HG03378 (cell line): ENCODE data around the gene NUDCD3.

Source experiments
- ATAC-seq: cut with Tn5 transposase; IDR thresholded peaks from one replicate; pipeline ENCODE4 v1.9.1; 2021; ENCODE audit warnings: mild to moderate bottlenecking, moderate library complexity; ENCODE audit not compliant: unreplicated experiment

The NUDCD3 gene

GRCh38 chr7:44386139-44386913, 104.1 kb downstream of the NUDCD3 start:
- no peak for ATAC-seq

DNA sequence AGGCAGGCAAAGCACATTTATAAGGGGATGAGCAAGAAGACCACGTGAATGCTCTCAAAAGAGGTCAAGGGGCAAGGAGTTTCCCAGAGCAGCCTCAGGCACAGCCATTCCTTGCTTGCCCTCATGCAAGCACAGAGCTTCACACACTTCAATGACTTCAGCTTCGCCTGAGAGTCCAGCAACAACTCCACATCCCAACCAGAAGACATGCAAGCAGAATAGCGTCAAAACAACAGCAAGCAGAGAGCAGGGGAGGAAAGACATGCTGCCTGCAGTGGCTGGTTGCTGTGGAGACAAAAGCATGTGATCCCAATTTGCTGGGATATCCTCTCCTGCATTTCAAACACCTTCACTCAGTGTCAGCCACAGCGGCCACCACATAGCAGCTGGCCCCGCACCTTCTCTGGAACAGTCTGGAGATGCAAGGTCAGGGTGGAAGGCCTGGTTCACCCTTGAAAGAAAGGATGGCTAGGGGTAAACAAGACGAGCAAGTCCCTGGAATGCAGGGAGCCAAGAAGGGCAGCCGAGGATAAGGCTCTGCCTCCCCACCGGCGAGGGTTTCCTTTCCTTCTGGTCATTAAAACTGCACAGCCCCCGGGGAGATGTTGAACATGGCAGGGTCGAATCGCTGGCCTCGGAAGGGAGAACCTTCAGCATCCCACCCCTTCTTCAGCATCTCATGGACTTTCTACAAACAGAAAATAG, 104.9 kb downstream of the NUDCD3 start:
- ATAC-seq = no peak

GRCh38 chr7:44384586-44385433, 105.6 kb downstream of the NUDCD3 start:
- no peak for ATAC-seq

GRCh38 chr7:44383566-44383965, 106.9 kb downstream of the NUDCD3 start:
- no peak for ATAC-seq

DNA sequence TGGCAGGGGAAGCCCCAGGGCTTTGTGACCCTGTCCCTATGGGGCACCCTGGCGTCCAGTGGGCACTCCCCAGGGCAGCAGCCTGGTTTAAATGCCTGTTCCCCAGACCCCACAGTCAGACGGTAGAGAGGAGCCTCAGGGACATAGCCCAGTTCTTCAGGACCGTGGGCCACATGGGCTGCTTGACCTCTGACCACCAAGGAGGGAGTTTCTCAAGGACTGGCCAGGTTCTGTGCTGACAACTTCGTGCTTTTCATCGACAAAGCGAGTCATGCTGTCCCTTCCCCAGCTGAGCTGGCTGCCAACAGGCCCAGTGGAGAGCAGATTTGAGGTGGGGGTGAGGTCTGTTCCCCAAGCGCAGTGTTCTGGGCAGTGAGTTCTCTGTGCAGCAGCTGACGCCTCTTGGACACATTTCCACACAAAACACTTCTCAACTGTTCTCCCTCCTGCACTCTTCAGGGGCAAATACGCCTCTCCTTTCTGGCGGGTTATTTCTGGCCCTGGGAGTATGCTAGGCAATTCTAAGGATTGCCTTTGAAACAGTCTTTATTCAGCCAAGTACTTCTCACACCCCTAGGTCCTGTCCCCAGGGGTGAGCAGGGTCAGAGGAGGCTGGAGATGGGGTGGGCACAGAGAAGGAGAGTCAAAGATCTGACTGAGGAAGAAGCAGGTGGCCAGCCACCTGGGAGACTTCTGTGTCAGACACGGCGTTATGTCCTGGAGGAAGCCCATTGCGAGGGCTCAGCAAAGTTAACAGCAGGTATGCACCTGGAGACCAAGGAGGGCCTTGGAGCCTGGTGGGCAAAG, 107.8 kb downstream of the NUDCD3 start:
- no peak for ATAC-seq

DNA sequence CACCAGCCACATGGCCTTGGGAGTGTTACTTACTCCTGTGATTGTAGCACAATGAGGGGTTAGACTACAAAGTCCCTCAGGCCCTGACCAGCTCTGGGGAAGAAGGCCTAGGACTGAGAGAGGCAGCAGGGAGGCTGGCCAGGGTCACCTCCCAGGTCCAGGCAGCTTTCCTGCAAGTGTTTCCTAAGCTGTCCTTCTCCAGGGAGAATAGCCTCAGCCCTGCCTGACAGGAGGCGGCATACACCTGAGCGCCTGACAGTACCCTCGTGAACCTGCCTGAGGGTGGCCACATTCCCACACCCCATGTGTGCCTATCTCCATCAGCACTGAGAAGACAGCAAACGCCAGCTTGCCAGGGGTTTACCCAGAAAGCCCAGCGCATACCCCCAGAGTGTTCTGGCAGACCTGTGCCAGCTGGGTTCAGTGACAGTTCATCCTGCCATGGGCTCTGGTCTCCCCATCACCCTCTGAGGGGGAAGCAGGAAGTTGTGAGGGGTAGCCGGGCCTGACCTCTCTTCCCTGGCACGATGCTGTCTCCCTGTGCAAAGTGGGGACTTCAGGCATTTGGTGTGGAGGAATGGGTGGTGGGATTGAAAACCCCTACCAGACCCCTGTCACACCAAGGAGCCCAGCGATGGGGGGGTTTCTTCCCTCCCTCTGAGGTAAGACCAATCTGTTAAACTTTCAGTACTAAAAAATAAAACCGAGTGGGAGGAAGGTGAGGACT, 108.8 kb downstream of the NUDCD3 start:
- ATAC-seq = no peak

DNA sequence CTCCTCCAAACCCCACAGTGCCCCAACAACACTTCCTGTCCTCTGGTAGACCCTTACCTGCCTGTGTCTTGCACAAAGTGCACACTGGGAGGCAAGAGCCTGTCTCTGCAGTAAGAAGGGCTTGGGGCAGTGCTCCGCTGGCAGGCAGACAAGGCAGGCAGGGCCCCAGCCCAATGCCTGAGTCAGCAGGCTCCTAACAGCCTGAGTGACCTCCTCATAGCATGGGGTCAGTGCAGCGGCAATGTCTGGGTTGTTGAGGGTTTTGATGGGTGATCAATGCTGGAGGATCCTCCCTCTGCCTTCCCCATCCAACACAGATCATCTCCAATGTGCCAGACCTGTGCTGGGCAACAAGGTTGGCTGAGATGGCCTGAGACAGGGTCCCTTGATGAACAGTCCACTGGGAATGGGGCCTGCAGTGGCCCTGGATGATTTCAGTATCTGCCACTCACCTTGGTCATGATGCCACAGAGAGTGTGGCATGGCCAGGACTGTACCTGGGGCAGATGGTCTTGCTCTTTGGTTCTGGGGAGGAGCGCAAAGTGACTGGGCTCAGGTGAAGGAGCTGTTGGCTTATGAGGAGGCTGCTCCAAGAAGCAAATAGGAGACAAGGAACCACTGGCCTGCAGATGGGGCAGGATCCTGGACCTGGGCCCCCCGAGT, 109.5 kb downstream of the NUDCD3 start:
- no peak for ATAC-seq

GRCh38 chr7:44380189-44380830, 110.1 kb downstream of the NUDCD3 start:
- no peak for ATAC-seq

DNA sequence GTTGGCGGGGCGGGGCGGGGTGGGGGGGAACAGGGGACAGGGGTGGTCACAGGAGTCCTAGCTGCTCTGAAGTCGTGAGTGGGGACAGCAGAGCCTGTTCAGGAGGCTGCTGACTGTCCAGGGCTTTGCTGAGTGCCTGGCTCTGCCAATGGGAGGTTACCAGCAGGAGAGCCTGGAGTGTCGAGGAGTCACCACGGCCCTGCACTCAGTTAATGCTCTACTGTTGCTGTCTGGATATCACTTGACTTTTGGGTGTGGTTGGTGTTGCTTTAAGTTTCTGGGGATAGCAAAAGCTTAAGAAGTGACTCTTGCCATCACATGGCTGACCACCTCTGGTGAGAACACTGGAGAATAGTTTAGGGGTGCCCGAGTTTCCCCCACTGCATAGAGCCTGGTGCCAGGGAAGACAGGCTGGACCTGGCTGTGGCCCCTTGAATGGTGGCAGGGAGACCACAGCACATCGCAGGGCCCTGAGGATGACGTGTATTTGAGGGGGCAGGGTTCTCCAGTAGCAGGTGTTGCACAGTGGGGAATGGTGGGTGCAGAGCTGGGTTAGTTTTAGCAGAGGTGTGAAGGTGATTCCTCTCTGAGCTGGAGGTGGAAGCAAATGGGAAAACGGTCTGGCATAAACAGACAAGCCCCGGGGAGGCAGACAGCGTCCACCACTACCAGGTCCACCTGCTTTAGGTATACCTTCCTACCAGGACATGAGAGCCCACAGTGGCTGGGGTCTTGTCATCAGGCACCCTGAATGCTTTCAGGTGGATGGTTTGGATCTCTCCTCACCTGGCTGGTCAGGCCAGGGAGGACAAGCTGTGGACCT, 110.9 kb downstream of the NUDCD3 start:
- ATAC-seq = no peak

DNA sequence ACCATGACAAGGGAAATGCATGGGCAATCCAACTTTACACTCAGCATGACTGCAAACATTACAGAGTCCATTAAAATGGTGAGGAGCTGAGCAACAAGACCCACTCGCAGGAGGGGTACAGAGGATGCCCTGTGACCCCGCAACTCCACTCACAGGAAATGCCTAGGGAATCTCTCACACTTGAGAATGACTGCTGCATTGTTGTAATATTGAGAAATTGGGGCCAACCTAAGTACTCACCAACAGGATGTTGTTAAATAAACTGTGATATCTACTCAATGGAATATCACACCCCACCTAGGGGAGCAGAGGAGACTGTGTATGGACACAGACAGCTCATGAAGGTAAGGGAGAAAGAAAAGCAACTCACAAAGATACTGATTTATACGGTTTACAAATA, 111.7 kb downstream of the NUDCD3 start:
- no peak for ATAC-seq

GRCh38 chr7:44377681-44378421, 112.6 kb downstream of the NUDCD3 start:
- ATAC-seq = peak; percentile 74

- no peak for ATAC-seq
These were observed 113.4 kb downstream of the NUDCD3 start for GRCh38 chr7:44377134-44377463.

- no peak for ATAC-seq
These were observed 113.9 kb downstream of the NUDCD3 start for GRCh38 chr7:44376429-44377133.

DNA sequence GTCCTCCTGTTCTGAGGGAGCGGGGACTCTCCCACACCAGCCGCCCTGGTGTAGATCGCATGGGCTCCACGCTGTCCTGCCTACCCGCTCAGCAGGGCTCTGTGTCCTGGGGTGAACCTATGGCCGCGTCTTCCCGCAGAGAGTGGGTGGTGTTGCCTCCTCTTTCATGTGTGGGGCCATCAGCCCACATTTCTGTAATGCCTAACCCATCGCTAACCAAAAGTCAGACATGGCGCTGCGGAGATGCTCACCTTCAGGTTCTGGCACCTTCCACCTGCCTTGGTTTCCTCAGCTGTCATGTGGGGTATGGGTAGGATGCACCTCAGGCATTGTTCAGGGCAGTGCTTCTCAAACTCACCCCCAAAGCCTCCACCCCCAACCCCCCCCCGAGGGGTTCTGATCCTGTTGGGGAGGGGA, 114.5 kb downstream of the NUDCD3 start:
- ATAC-seq = no peak

- ATAC-seq = no peak
These were observed 115.2 kb downstream of the NUDCD3 start for GRCh38 chr7:44375236-44375699.

GRCh38 chr7:44374007-44374763, 116.3 kb downstream of the NUDCD3 start:
- no peak for ATAC-seq
